Activated T-helper 2 cell treated with anti-CD3 and anti-CD28 coated beads, Interferon-gamma antibody, Interleukin-2, Interleukin-4, amounts not matched to agents 10 μg/mL and 5 μg/mL and 100 μg/mL, durations not matched to agents 14 hours and 24 hours and 36 hours (primary cell): ENCODE data around the gene RNF5. TPM values are rescaled to one million over a fixed set of nuclear protein-coding genes. Genes with fewer than 3 reads are reported as not detected.

ENCODE experiments used
- DNase-seq: peaks from one replicate; pipeline ENCODE4 v3.0.0; 2021; ENCODE audit warnings: low spot score
- H3K27ac Mint-ChIP-seq: one replicate; pipeline ENCODE4 v1.8.0; 2021; ENCODE audit warnings: mixed read lengths
- H3K27me3 Mint-ChIP-seq: one replicate; pipeline ENCODE4 v1.8.0; 2021; ENCODE audit warnings: low read depth, mixed read lengths
- H3K36me3 Mint-ChIP-seq: one replicate; pipeline ENCODE4 v1.8.0; 2021; ENCODE audit warnings: low read depth, mixed read lengths
- H3K4me1 Mint-ChIP-seq: one replicate; pipeline ENCODE4 v1.8.0; 2021; ENCODE audit warnings: low read depth, mixed read lengths
- H3K4me3 Mint-ChIP-seq: one replicate; pipeline ENCODE4 v1.8.0; 2021; ENCODE audit warnings: low read depth, mild to moderate bottlenecking, moderate library complexity, mixed read lengths
- H3K9me3 Mint-ChIP-seq: one replicate; pipeline ENCODE4 v1.8.0; 2021; ENCODE audit warnings: mixed read lengths
- intact Hi-C: fragments of 100-400 bp; cut with micrococcal nuclease; formaldehyde crosslinking; loops from one replicate; pipeline ENCODE4 v1.15.1; 2023
- total RNA-seq: library from RNA; stranded (reverse); gene quantifications from 2 replicates; pipeline ENCODE4 v1.2.3, GENCODE V29; 2022

Gene RNF5
- total RNA-seq, 1 donor from 2014 or later = 63.8 TPM

DNA sequence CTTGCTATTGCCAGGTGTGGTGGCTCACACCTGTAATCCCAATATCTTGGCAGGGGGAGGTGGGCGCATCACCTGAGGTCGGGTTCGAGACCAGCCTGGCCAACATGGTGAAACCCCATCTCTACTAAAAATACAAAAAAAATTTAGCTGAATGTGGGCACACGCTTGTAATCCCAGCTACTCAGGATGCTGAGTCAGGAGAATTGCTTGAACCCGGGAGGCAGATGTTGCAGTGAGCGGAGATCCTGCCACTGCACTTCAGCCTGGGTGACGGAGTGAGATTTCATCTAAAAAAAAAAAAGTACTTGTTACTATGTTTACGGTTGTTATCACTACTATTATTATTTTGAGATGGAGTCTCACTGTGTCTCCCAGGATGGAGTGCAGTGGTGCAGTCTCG is 21.3 kb upstream of the RNF5 start:
- Mint-ChIP-seq H3K27me3 (peaks cover 13% of the 10 kb centered on the region), H3K27ac (no peak overlapping the region), H3K9me3 (no peaks in the 10 kb centered on the region), H3K36me3 (peaks cover 15% of the 10 kb centered on the region), H3K4me1 (peaks cover 12% of the 10 kb centered on the region), H3K4me3 (no peak overlapping the region)
- DNase-seq = no peak
- intact Hi-C loops = no loop called here

DNA sequence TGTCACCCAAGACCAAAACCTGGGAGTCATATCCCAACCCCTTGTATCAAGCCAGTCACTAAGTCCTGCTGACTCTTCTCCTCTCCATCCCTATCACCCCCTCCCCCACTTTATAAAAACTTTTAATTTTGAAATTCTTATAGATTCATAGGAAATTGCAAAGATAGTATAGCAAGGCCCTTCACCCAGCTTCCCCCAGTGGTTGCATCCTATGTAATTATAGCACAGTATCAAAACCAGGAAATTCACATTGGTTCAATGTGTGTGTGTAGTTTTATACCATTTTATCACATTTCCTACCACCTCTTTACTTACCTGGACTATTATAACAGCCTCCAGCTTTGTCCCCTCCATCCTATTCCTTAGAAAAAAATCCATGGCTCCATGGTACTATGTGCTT is 20.2 kb upstream of the RNF5 start:
- H3K27me3 Mint-ChIP-seq = peaks cover 3% of the 10 kb centered on the region
- intact Hi-C loops = no loop called here
- no peak for DNase-seq
- H3K4me1 Mint-ChIP-seq = peaks cover 9% of the 10 kb centered on the region
- H3K36me3 Mint-ChIP-seq = peaks cover 15% of the 10 kb centered on the region
- H3K27ac Mint-ChIP-seq = no peak overlapping the region
- H3K9me3 Mint-ChIP-seq = no peaks in the 10 kb centered on the region
- no peak overlapping the region for H3K4me3 Mint-ChIP-seq

DNA sequence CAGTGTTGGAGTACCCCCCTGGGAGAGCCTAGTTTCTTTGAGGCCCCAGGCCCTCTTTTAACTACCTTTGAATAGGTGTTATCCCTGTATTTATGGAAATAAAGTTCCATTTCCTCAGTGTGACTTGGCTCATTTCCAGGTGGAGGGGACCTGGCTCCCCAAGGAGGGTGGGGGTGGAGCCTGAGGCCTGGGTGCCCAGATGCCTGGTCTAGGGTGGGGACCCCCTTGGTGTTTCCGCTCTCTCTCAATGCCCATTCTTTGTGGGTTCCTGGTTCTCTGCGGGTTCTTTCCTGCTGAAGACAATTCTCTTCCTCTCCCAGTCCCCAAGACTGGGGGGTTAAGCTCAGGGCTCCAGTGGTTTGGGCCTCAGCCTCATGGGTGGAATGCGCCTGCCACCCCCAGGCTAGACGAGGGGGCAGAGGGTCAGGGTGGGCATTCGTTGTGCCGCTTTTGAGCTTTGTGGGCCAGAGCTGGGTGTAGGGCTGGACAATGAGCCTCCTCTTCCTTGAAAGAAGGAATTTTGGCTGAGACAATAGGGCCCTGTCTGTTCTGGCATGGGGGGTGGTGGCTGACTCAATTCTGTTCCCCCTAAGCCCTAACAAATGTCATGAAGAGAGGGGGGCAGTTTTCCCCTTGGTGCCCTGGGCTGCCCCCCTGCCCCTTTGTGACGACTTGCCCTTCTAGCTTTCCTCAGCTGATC is 14.5 kb upstream of the RNF5 start:
- intact Hi-C loops = no loop called here
- Mint-ChIP-seq H3K4me1 (no peaks in the 10 kb centered on the region), H3K4me3 (no peak overlapping the region), H3K9me3 (no peaks in the 10 kb centered on the region), H3K27me3 (no peaks in the 10 kb centered on the region), H3K36me3 (peaks cover 9% of the 10 kb centered on the region), H3K27ac (no peak overlapping the region)
- no peak for DNase-seq

DNA sequence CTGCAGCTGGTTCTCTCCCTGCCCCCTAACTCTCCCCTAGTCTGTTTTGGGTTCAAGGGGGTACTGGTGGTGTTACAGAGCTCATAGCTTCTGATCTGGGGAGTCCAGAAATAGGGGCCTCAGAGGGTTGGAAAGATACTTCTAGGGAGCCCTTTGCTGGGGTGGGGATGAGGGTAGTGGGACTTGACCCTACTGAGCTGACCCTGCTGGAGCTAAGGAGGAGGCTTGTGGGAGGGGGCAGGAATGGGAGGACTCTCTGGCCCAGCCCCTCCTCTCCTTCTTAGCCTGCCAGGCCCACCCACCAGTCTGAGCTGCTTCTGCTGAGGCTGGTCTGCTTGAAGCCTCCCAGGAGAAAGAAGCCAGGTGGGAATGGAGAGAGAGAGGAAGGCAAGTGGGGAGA is 13.9 kb upstream of the RNF5 start, which contains the start of gene EGFL8:
TSS of gene EGFL8 (plus strand) at position 301 of the 400 bp plus-strand sequence. CDS start 1,571 bp downstream, outside the sequence.
- H3K27ac Mint-ChIP-seq = no peak within 1 kb of the TSS
- intact Hi-C loops = no loop called here

DNA sequence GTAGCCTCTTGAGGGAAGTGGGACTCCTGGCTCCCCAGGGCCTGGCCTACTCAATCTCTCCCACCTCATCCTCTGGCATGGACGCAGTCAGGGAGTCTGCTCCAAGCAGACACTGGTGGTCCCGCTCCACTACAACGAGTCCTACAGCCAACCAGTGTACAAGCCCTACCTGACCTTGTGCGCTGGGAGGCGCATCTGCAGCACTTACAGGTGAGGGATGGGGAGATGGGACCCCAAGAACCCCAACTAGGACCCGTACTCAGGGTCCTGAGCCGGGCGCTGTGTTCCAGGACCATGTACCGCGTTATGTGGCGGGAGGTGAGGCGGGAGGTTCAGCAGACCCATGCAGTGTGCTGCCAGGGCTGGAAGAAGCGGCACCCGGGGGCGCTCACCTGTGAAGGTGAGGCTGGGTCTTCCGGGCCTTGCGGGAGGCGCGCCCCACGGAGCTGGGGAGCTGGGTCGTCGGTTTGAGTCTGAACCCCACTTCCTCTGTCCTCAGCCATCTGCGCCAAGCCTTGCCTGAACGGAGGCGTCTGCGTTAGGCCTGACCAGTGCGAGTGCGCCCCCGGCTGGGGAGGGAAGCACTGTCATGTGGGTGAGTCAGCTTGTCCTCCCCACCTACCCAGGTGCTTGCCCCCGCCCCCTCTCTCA is 11.7 kb upstream of the RNF5 start:
- Mint-ChIP-seq H3K4me3 (no peak overlapping the region), H3K27ac (no peak overlapping the region), H3K27me3 (no peaks in the 10 kb centered on the region), H3K36me3 (peaks cover 22% of the 10 kb centered on the region), H3K9me3 (no peaks in the 10 kb centered on the region), H3K4me1 (no peaks in the 10 kb centered on the region)
- DNase-seq = no peak
- intact Hi-C loops = no loop called here

More for the DNA sequence above, 13.9 kb upstream of the RNF5 start, which contains the start of gene EGFL8:
- DNase-seq = no peak
- Mint-ChIP-seq H3K27me3 (no peaks in the 10 kb centered on the region), H3K4me1 (no peaks in the 10 kb centered on the region), H3K9me3 (no peaks in the 10 kb centered on the region), H3K4me3 (no peak within 1 kb of the TSS), H3K36me3 (peaks cover 12% of the 10 kb centered on the region)

DNA sequence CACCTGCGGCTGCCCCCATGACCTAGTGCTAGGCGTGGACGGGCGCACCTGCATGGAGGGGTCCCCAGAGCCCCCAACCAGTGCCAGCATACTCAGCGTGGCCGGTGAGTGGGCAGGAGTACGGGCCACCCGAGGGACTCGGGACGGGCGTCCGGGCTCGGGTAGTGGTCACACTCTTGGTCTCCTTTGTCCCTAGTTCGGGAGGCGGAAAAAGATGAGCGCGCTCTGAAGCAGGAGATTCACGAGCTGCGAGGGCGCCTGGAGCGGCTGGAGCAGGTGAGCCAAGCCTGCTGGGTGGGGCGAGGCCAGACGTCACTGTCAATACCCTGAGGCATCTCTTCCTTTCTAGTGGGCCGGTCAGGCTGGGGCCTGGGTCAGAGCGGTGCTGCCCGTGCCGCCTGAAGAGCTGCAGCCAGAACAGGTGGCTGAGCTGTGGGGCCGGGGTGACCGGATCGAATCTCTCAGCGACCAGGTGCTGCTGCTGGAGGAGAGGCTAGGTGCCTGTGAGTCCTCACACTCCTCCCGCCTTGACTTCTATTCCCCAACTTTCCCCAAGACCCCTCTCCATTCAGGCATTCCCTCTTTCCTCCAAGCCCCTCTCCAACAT is 10.9 kb upstream of the RNF5 start:
- DNase-seq = no peak
- intact Hi-C loops = no loop called here
- no peak overlapping the region for H3K27ac Mint-ChIP-seq
- H3K36me3 Mint-ChIP-seq = peaks cover 22% of the 10 kb centered on the region
- no peaks in the 10 kb centered on the region for H3K9me3 Mint-ChIP-seq
- no peaks in the 10 kb centered on the region for H3K27me3 Mint-ChIP-seq
- no peaks in the 10 kb centered on the region for H3K4me1 Mint-ChIP-seq
- H3K4me3 Mint-ChIP-seq = no peak overlapping the region

DNA sequence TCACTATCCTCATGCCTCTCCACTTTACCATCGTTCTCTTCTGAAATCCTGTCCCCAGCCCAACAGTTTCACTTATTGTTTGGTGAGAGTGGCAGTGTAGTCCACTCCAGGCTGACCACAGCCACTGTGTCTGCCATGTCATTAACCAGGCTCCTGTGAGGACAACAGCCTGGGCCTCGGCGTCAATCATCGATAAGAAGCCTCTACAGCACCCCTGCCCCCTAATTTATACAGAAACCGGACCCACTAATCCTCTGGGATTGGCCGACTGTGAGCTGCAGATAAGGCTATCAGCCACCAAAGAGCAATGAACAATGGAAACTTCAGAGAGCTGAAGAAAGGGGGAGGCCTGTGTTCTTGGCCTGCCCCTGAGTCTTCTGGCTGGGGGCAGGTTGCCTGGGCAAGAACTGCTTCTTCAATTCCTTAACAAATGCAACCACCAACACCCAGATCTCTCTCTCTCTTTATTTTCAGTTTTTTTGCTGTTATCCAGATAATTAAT is 10.4 kb upstream of the RNF5 start:
- no peaks in the 10 kb centered on the region for H3K9me3 Mint-ChIP-seq
- DNase-seq = no peak
- no peaks in the 10 kb centered on the region for H3K27me3 Mint-ChIP-seq
- peaks cover 22% of the 10 kb centered on the region for H3K36me3 Mint-ChIP-seq
- no peak overlapping the region for H3K4me3 Mint-ChIP-seq
- peak overlapping the region; percentile 7 for H3K27ac Mint-ChIP-seq
- H3K4me1 Mint-ChIP-seq = peaks cover 3% of the 10 kb centered on the region
- intact Hi-C loops = no loop called here

DNA sequence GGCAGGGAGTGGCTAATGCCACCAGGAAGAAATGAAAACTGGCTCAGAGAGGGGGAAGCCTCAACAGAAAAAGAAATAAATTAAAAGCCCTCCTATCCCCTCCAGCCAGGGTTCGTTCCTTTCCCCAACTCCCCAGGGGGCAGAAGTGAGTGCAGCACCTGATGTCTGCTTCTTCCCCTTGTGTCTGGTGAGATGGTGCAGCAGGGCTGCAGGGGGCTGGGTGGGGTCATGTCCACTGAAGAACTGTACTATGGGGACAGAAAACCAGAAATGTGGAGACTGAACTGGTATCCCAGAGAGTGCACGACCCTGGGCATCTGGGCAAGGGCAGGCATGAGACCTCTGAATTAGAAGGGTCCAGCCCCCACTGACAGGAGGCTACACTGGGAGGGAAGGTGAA is 9.9 kb upstream of the RNF5 start:
- Mint-ChIP-seq H3K27me3 (no peaks in the 10 kb centered on the region), H3K36me3 (peaks cover 22% of the 10 kb centered on the region), H3K27ac (no peak overlapping the region), H3K4me3 (no peak overlapping the region), H3K4me1 (peaks cover 5% of the 10 kb centered on the region), H3K9me3 (no peaks in the 10 kb centered on the region)
- intact Hi-C loops = no loop called here
- DNase-seq = no peak

DNA sequence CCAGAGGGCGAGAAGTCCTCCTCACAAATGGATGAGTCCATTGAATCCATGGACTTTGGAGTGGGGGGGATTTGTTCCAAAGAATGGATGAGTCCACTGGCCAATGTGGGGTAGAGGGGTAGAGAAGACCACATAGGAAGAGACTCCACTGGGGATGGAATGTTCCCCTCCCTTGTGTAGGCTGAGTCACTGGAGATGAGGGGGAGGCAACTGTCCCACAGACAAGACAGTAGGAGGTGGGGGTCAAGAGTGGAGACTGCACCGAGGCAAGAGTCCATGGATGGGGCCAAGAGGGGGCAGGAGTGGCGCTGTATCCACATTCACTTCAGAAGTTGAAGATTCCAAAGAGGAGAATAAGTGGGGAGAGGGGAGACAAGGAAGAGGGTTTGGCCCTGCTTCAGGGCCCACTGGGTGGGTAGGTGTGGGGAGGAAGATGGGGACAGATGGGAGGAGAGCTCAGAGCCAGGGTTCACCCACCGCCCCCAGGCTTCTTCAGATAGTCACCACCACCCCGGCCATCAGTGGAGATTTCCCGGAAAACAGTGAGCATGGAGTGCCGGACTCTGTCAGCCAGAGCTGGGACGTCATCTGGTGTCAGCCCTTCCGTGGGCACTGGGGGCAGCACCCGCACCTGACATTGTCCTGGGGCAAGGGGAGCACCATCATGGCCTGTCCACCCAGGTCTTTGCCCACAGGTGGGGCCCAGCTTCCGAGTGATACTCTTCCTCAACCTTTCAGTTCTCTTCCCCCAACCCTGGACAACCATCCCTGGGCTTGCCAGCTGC is 9.2 kb upstream of the RNF5 start:
- Mint-ChIP-seq H3K27me3 (no peaks in the 10 kb centered on the region), H3K27ac (no peak overlapping the region), H3K4me1 (peaks cover 12% of the 10 kb centered on the region), H3K4me3 (no peak overlapping the region), H3K36me3 (peaks cover 22% of the 10 kb centered on the region), H3K9me3 (no peaks in the 10 kb centered on the region)
- no peak for DNase-seq
- intact Hi-C loops = no loop called here

DNA sequence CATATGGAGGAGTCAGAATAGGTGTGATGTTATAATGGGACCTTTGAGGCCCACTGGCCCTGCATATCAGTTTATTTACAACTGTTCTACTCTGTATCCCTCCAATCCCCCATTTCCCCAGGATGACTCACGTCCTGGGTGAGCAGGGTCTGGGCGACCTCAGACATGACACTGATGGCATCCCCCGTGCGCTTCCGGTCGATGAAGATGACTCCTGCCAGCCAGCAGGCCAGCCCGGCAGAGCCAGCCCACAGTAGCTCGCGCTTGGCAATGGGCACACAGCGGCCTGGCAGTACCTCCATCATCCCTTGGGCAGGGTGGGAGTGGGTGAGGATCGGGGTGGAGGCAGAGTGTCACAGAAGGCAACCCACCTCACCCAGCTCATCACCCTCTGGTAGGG is 7.9 kb upstream of the RNF5 start:
- Mint-ChIP-seq H3K36me3 (peaks cover 25% of the 10 kb centered on the region), H3K4me3 (no peak overlapping the region), H3K27ac (no peak overlapping the region), H3K27me3 (no peaks in the 10 kb centered on the region), H3K4me1 (peaks cover 18% of the 10 kb centered on the region), H3K9me3 (no peaks in the 10 kb centered on the region)
- no peak for DNase-seq
- intact Hi-C loops = loop anchor here (10.0 kb wide), 2 partner anchors 335 to 515 kb away; partner anchors contain the start of genes APOM and BAG6

DNA sequence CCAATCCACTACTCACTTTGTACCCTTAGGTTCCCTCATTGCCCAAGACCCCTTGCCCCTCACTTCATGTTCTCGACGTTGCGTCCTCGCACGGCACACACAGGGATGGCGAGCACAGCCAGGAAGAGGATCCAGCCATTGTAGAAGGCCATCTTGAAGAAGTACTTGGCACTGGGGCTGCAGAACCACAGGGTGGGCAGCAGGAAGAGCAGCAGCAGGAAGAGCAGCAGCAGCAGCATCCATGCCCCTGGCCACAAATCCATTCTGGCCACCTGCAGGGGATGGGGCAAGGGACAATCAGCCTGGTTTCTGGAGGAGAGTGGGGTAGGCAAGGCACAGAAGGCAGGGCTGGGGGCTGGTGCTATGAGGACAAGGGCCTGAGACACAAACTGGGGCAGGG is 7.0 kb upstream of the RNF5 start:
- H3K4me1 Mint-ChIP-seq = peaks cover 20% of the 10 kb centered on the region
- H3K27me3 Mint-ChIP-seq = no peaks in the 10 kb centered on the region
- DNase-seq = no peak
- H3K9me3 Mint-ChIP-seq = no peaks in the 10 kb centered on the region
- H3K4me3 Mint-ChIP-seq = no peak overlapping the region
- H3K36me3 Mint-ChIP-seq = peaks cover 25% of the 10 kb centered on the region
- H3K27ac Mint-ChIP-seq = no peak overlapping the region
- intact Hi-C loops = loop anchor here (10.0 kb wide), 2 partner anchors 336 to 516 kb away; partner anchors contain the start of genes APOM and BAG6

DNA sequence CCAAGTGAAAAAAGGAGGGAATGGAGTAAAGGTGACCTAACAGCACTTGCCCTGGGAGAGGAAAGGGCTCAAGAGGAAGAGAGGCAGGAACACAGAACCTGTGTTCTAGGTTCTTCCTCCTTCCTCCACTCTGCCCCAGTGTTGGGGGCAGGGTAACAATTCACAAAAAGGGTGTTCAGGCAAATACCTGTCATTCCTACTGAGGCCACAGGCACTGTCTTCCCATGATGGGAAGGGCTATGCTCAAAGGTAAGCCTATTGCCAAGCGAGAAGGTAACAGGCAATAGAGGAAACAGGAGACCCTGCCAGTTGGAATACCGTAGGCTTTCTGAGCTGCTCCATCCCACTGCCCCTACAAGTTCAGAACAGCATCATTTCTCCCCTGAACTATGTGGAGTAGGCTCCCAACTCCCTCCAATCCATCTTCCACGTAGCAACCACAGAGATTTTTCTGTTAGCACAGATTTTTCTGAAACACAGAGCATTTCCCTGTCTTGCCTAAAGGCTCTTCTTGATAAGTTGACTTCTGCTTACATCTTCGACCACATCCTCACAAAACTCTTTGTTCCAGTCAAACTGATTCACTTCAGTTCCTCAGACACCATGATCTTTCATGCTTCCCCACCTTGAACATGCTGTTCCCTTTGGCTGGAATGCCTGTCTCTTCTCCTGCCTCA is 5.0 kb upstream of the RNF5 start:
- Mint-ChIP-seq H3K4me3 (no peak overlapping the region), H3K9me3 (no peaks in the 10 kb centered on the region), H3K27ac (no peak overlapping the region), H3K36me3 (peaks cover 21% of the 10 kb centered on the region), H3K4me1 (peaks cover 35% of the 10 kb centered on the region), H3K27me3 (no peaks in the 10 kb centered on the region)
- no peak for DNase-seq
- intact Hi-C loops = loop anchor here (10.0 kb wide), 2 partner anchors 338 to 518 kb away; partner anchors contain the start of genes APOM and BAG6
